ENCODE results near the gene CIDEA.

Gene CIDEA

DNA sequence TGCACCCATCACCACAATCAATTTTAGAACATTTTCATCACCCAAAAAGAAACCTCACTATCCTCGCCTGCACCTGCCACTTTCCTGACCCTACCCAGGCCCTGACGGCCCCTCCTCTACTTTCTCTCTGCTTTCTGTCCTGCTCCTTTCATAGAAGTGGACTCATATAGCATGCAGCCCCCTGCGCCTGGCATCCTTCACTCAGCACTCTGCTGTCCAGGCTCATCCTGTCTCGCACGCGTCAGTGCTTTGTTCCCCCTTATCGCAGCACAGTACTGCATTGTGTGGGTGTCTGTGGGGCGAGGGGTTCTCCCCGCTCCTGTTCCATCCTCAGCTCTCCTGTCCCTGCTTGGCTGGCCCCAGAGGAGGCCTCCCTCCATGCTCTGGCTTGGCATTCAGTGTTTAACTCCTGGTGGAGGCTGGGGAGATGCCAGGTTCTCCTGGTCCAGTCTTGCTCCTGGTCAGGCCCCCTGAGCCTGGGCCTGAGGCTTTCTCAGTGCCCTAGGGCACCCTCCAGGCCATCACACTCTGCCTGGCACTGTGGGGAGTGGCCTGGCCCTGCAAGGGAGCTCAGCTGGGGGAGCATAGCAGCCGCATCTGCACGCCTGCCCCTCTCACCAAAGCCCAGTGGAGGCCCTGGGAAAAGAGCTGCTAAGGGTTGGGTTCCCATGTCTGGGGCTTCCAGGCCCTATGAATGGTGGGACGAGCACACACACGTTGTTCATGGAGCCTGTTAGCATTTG is 47.3 kb downstream of the CIDEA start:
- no peak for DNase-seq (ENCODE audit: low read depth)

- no peak for DNase-seq (ENCODE audit: low read depth)
Observed at GRCh38 chr18:12302391-12303147, 48.4 kb downstream of the CIDEA start.

GRCh38 chr18:12304351-12305210 is 50.4 kb downstream of the CIDEA start:
- DNase-seq (ENCODE audit: low read depth) = no peak

- DNase-seq (ENCODE audit: low read depth) = no peak
Observed at GRCh38 chr18:12305211-12305610, 51.0 kb downstream of the CIDEA start.

DNA sequence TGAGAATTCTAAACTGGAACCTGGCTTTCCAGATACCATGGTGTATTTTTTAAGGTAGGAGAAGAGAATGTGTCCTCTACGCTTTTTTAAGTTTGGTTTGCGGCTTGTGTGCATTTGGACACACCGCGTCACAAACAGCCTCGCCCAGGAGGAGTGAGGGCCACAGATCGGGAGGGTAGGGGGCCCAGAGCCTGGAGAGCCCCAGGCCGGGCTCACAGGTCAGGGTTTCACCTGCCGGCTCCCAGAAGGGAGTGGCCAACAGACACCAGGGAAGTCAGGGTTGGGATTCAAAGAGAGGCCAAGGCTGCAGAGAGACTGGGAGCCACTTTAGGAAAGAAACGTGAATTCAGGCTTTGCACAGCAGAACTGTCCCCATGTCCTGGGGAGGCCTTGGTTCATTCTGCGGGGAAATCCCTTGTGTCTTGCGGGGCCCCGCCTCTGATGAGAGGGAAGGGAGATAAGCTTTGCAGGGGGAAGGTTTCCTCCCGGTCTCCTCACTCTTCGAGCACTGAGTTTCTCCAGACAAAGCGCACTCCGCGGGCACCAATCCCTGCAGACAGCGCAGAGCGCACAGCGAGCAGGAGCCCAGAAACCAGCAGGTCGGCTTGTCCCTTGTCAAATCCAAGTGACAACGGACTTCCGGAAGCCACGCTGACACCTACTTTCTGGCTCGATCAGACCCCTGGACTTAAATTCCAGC is 51.9 kb downstream of the CIDEA start:
- no peak for DNase-seq (ENCODE audit: low read depth)

- DNase-seq (ENCODE audit: low read depth) = no peak
Observed at GRCh38 chr18:12306752-12307700, 52.9 kb downstream of the CIDEA start.

DNA sequence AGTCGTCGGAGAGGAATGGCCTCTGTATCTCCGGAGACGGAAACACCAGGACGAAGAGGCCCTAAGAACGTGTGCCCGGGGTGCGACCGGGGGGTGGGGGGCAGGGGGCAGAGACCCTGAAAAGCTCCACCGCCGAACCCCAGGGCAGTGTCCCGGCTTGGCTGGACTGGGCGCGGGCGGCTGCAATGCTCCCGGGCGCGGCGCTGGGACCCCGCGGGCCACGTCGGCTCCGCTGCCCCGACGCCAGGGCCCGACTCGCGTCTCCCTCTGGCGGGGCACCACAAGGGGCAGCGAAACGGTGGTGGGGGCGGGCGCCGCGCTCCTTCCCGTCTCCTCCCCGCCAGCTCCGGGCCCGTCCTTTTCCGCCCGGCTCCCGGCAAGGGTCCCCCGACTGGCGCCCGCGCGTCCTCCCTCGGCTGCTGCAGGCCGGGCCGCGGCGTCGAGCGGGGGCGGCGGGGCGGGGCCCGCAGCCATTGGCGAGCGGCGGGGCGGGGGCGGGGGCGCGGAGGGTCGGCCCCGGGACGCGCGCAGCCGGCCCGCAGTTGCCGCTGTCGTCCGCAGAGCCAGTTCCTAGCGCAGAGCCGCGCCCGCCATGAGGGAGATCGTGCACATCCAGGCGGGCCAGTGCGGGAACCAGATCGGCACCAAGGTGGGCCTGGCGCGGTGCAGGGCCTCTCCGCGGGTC is 53.7 kb downstream of the CIDEA start, which contains the start of gene TUBB6:
TUBB6 (plus strand) TSS at position 541 of the 685 bp plus-strand sequence; CDS start at position 593, 52 bp downstream.
- DNase-seq (ENCODE audit: low read depth) = no peak

DNA sequence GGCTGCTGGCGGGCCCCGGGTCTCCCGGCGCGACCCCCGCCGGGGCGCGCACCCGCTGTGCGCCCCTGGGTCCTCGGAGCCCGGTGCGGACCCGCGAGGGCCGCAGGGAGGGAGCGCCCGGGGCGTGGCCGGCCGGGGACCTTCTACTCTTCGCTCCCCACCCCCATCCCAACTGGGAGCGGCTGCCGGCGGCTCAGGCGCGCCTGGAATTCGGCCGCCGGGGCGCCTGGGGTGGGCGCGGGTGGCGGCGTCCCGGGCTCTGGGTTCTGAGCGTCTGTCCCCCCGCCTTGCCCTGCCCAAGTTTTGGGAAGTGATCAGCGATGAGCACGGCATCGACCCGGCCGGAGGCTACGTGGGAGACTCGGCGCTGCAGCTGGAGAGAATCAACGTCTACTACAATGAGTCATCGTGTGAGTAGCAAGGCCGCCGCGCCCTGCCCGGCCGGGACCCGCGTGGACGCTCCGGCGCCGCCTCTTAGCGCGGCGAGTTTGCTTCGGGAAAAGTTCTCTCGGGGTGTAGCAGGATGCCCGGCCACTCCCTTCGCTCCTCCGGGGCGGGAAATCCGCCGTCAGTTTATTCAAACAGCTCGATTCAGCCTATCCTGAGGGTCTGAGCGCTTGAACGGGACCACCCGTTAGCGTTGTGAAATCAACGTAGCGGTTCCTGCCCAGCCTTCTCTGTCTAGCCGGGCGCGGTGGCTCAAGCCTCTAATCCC is 54.4 kb downstream of the CIDEA start:
- no peak for DNase-seq (ENCODE audit: low read depth)

DNA sequence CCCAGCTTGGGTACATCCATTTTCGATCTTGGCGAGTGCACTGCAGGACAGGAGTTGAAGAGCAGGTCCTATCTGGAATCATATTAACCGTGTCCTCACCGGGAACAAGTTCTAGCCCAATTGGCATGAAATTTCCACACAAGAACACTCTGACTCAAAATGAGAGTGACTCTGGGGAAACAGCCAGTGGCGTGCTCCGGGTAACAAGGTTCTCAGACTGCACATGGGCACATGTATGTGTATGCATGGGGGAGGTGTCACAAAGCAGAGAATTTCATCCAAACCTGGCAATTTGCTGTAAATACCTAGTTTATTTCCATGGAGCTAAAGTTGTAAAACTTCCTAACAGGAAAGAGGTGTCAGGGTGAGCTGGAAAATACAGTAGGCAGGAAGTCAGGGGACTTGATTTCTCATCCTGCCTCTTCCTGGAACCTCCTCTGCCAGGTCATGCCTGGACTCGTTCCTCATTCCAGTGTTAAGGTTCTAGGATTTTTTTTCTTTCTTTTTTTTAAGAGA is 55.6 kb downstream of the CIDEA start:
- no peak for DNase-seq (ENCODE audit: low read depth)

DNA sequence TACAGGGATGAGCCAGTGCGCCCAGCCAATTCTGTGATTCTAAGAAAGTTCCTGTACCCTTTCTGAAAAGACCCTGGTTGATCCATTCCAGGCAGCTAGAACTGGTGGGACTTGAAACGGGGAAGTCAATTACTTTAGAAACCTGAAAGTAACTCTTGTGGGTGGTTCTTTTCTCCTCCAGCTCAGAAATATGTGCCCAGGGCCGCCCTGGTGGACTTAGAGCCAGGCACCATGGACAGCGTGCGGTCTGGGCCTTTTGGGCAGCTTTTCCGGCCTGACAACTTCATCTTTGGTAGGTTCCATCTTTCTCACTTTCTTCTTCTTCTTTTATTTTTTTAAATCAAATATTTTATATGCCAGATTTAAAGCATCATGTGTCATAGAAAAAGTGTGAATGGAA is 56.6 kb downstream of the CIDEA start:
- DNase-seq (ENCODE audit: low read depth) = no peak

DNA sequence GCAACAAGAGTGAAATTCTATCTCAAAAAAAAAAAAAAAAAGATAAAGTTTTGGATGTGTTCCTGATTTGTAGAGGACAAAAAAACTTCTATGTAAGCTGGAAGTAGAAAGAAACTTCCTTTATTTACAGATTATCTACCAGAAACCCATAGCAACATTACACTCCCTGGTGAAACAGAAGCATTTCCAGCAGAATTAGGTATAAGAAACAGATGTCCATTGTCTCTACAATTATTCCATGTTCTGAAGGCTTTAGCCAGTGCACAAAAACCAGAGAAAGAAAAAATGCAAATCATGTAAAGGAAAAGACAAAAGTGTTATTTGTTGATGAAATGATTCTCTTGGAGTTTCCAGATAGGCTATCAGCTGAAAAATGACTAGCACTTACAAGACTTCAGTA is 58.8 kb downstream of the CIDEA start:
- DNase-seq (ENCODE audit: low read depth) = no peak

GRCh38 chr18:12313530-12314245 is 59.5 kb downstream of the CIDEA start:
- no peak for DNase-seq (ENCODE audit: low read depth)

GRCh38 chr18:12314591-12315305 is 60.6 kb downstream of the CIDEA start:
- DNase-seq (ENCODE audit: low read depth) = no peak

DNA sequence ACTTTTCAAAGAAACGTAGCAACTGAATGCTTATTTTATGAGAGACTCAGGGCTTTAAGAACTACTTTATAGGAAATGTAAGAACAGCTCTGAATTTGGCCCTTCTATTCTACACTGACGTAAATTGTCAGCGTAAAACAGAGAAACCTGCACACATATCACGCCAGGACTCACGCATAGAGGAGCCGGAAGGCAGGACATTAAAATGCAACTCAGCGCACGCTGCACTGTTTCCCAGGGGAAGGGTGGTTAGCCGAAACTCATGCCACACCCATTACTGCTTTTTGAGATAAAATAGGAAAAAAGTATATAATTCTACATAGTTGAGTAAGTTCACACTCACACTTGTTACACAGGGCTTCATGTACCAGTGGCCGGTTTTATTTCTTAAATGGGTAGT is 61.3 kb downstream of the CIDEA start:
- DNase-seq (ENCODE audit: low read depth) = no peak

- DNase-seq (ENCODE audit: low read depth) = no peak
Observed at GRCh38 chr18:12315911-12316310, 61.8 kb downstream of the CIDEA start.

- no peak for DNase-seq (ENCODE audit: low read depth)
Observed at GRCh38 chr18:12317664-12318333, 63.6 kb downstream of the CIDEA start.

DNA sequence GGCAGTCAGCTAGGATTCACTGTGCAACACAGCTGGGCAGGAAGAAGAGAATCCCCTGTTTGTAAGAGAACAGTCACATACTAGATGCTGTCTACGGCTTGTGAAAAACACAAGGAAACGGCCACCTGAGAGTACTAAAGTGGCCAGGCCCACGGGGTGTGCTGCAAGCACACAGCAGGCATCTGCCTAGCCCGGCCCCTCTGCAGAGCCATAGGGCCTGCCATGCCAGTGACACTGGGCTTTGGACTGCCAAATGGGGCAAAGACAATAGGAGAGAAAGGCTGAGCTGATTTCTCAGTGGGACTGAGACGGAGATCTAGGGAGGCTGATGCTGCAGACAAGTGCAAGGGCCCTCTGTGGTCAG is 64.2 kb downstream of the CIDEA start:
- DNase-seq (ENCODE audit: low read depth) = no peak

Measured in stimulated activated CD8-positive, alpha-beta memory T cell treated with anti-CD3 and anti-CD28 coated beads, Interleukin-15, amount 100 ng/mL, for 24 hours (primary cell).